HepG2 (cell line): ENCODE results near the gene TMC4. TPM values are rescaled to one million over a fixed set of nuclear protein-coding genes. Genes with fewer than 3 reads are reported as not detected.

Experiments used
- ARID2 ChIP-seq: sonication (generic); formaldehyde crosslinking; IDR thresholded peaks from 2 replicates; pipeline ENCODE4 v1.8.1; 2022; ENCODE audit warnings: mild to moderate bottlenecking, missing genetic modification reagents, borderline replicate concordance
- CEBPB ChIP-seq: IDR thresholded peaks from 2 replicates; pipeline ENCODE4 v1.6.1; 2011; ENCODE audit warnings: low read depth, low read length, improper control_type of control experiment, borderline replicate concordance
- CEBPG ChIP-seq: IDR thresholded peaks from 2 replicates; pipeline ENCODE4 v1.6.1; 2016
- GATA4 ChIP-seq: sonication (generic); IDR thresholded peaks from 2 replicates; pipeline ENCODE4 v1.6.1; 2016; ENCODE audit warnings: antibody characterized with exemption, low read depth, borderline replicate concordance
- HOXA5 ChIP-seq: sonication (generic); formaldehyde crosslinking; IDR thresholded peaks from 2 replicates; pipeline ENCODE4 v1.4.0; 2020; ENCODE audit warnings: missing genetic modification reagents
- MAFG ChIP-seq: sonication (generic); formaldehyde crosslinking; IDR thresholded peaks from 2 replicates; pipeline ENCODE4 v1.5.1; 2020; ENCODE audit warnings: mild to moderate bottlenecking, missing genetic modification reagents
- MIXL1 ChIP-seq: IDR thresholded peaks from 2 replicates; pipeline ENCODE4 v1.6.1; 2016
- MXD4 ChIP-seq: IDR thresholded peaks from 2 replicates; pipeline ENCODE4 v1.6.1; 2016; ENCODE audit warnings: mild to moderate bottlenecking, missing biosample characterization, missing genetic modification reagents
- POLR2G ChIP-seq: fragments of 200-400 bp; formaldehyde crosslinking; IDR thresholded peaks from 2 replicates; pipeline ENCODE4 v1.6.1; 2018; ENCODE audit warnings: mild to moderate bottlenecking, low read depth, low read length, moderate library complexity
- SOX5 ChIP-seq: IDR thresholded peaks from 2 replicates; pipeline ENCODE4 v1.6.1; 2016; ENCODE audit warnings: borderline replicate concordance
- SPEN ChIP-seq: sonication (generic); formaldehyde crosslinking; IDR thresholded peaks from 2 replicates; pipeline ENCODE4 v1.5.1; 2020; ENCODE audit warnings: low read depth, mild to moderate bottlenecking, missing genetic modification reagents
- THAP11 ChIP-seq: IDR thresholded peaks from 2 replicates; pipeline ENCODE4 v1.6.1; 2016; ENCODE audit warnings: missing biosample characterization, missing genetic modification reagents
- ZKSCAN5 ChIP-seq: sonication (generic); formaldehyde crosslinking; IDR thresholded peaks from 2 replicates; pipeline ENCODE4 v1.5.1; 2020; ENCODE audit warnings: mild to moderate bottlenecking, missing genetic modification reagents
- ZNF331 ChIP-seq: sonication (generic); formaldehyde crosslinking; IDR thresholded peaks from 2 replicates; pipeline ENCODE4 v1.4.0; 2020; ENCODE audit warnings: missing genetic modification reagents
- ZNF724P ChIP-seq: sonication (generic); formaldehyde crosslinking; IDR thresholded peaks from 2 replicates; pipeline ENCODE4 v1.8.0; 2022; ENCODE audit warnings: missing genetic modification reagents, borderline replicate concordance
- polyA plus RNA-seq, 8 experiments: library from polyadenylated mRNA; depleted of rRNA in 3 of 8; stranded (reverse) in 7 of 8; unstranded in 1 of 8; fragments of >200 nt; fragmentation: Illumina TruSeq in 4 of 8; extraction: Trizol in 4 of 8; gene quantifications; 2 replicates each; pipeline versions ENCODE4 v1.2.1 to v1.2.3, GENCODE V29; 2011 to 2016; ENCODE audit warnings: low read depth in 4 of 8, missing spikeins in 1 of 8, mixed read lengths in 1 of 8; ENCODE audit not compliant: insufficient read depth in 1 of 8
- total RNA-seq, 5 experiments: library from RNA; depleted of rRNA; stranded (reverse); fragments of >200 nt; fragmentation: Illumina TruSeq; extraction: Trizol; gene quantifications; 2 replicates each; pipeline ENCODE4 v1.2.3, GENCODE V29; 2016; ENCODE audit warnings: low read depth in 1 of 5
- TF ChIP-seq, protein P1 (sequence below): sonication (generic); formaldehyde crosslinking; IDR thresholded peaks from 2 replicates; pipeline ENCODE4 v1.4.0; 2020; ENCODE audit warnings: missing genetic modification reagents, mild to moderate bottlenecking, borderline replicate concordance
- TF ChIP-seq, protein P2 (sequence below): sonication (generic); formaldehyde crosslinking; IDR thresholded peaks from 2 replicates; pipeline ENCODE4 v1.8.0; 2022; ENCODE audit warnings: mild to moderate bottlenecking, missing genetic modification reagents, moderate library complexity
- TF ChIP-seq, protein P3 (sequence below): sonication (generic); formaldehyde crosslinking; IDR thresholded peaks from 2 replicates; pipeline ENCODE4 v1.4.0; 2020; ENCODE audit warnings: missing genetic modification reagents
- TF ChIP-seq, protein P4 (sequence below): sonication (generic); formaldehyde crosslinking; IDR thresholded peaks from 2 replicates; pipeline ENCODE4 v1.9.0; 2022; ENCODE audit warnings: missing genetic modification reagents, mild to moderate bottlenecking, borderline replicate concordance
- TF ChIP-seq, protein P5 (sequence below): sonication (generic); formaldehyde crosslinking; IDR thresholded peaks from 2 replicates; pipeline ENCODE4 v1.4.0; 2020; ENCODE audit warnings: missing genetic modification reagents, borderline replicate concordance

The TMC4 gene
- total and polyA plus RNA-seq, 2 of the 13 experiments (the other 11 are each of a cell fraction or from before 2014, with no cell fraction given), result 0.13 to 0.24 TPM

DNA sequence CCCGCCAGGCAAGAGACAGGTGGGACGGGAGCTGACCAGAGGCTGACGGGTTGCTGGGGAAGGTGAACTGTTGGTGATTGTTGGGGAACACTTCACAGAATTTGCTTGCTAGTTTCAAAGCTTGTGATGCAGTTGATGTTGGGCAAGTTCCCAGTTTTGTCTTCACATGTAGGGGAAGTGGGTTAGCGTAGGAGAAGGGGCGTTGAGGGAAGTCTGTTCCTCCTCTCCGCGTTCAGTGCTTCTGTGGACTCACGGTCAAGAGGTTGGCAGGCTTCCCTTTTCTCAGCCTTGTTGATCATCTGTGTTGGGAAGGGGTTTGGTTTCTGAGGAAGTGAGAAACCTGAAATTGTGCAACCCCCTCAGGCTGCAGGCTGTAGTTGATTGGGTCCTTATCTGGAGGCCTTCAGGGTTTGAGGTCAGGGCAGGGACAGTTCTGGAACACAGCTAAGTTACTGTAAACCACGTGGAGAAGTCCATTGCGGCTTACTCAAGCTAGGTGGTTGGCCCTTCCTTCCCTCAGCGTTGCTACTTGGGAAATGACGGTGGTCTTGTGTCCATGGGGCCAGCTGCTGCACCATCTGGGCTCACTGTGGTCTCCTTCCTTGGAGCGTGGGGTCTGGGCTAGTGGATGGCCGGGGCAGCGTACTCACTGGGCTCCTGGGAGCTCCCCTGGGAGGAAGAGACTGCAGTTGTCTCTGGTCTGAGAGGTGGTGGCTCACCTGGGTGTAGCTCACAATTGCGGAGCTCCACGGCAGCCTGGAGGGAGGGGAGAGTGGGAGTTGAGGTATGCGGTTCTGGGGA is 35.2 kb upstream of the TMC4 start (continued):
- TF ChIP-seq THAP11 (CRISPR knock-in tag) (0 out of 2 replicates have a peak, but pooled peaks have one; percentile 20), ZKSCAN5 (CRISPR knock-in tag) (no peak), MIXL1 (CRISPR knock-in tag) (peak; percentile 15; the same call in 1 of the 2 replicates), ARID2 (peak; percentile 66; the same call in 1 of the 2 replicates), ZNF331 (peak; percentile 81; the same call in 1 of the 2 replicates), CEBPB (peak; percentile 83; the same call in 1 of the 2 replicates), ZNF724P (CRISPR knock-in tag) (0 out of 2 replicates have a peak, but pooled peaks have one; percentile 16), MXD4 (CRISPR knock-in tag) (peak; percentile 45; the same call in 1 of the 2 replicates), CEBPG (peak; percentile 88), GATA4 (0 out of 2 replicates have a peak, but pooled peaks have one; percentile 9), HOXA5 (no peak), MAFG (CRISPR knock-in tag) (no peak), POLR2G (peak; percentile 75), SOX5 (CRISPR knock-in tag) (0 out of 2 replicates have a peak, but pooled peaks have one; percentile 32), SPEN (peak; percentile 42; the same call in 1 of the 2 replicates)
- TF ChIP-seq, protein P1, sequence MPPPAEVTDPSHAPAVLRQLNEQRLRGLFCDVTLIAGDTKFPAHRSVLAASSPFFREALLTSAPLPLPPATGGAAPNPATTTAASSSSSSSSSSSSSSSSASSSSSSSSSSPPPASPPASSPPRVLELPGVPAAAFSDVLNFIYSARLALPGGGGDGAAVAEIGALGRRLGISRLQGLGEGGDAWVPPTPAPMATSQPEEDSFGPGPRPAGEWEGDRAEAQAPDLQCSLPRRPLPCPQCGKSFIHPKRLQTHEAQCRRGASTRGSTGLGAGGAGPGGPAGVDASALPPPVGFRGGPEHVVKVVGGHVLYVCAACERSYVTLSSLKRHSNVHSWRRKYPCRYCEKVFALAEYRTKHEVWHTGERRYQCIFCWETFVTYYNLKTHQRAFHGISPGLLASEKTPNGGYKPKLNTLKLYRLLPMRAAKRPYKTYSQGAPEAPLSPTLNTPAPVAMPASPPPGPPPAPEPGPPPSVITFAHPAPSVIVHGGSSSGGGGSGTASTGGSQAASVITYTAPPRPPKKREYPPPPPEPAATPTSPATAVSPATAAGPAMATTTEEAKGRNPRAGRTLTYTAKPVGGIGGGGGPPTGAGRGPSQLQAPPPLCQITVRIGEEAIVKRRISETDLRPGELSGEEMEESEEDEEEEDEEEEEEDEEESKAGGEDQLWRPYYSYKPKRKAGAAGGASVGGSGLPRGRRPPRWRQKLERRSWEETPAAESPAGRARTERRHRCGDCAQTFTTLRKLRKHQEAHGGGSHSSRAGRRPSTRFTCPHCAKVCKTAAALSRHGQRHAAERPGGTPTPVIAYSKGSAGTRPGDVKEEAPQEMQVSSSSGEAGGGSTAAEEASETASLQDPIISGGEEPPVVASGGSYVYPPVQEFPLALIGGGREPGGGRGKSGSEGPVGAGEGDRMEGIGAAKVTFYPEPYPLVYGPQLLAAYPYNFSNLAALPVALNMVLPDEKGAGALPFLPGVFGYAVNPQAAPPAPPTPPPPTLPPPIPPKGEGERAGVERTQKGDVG (CRISPR knock-in tag), result peak; percentile 28; the same call in 1 of the 2 replicates
- TF ChIP-seq, protein P2, sequence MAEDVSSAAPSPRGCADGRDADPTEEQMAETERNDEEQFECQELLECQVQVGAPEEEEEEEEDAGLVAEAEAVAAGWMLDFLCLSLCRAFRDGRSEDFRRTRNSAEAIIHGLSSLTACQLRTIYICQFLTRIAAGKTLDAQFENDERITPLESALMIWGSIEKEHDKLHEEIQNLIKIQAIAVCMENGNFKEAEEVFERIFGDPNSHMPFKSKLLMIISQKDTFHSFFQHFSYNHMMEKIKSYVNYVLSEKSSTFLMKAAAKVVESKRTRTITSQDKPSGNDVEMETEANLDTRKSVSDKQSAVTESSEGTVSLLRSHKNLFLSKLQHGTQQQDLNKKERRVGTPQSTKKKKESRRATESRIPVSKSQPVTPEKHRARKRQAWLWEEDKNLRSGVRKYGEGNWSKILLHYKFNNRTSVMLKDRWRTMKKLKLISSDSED (CRISPR knock-in tag), result no peak
- TF ChIP-seq, protein P3, sequence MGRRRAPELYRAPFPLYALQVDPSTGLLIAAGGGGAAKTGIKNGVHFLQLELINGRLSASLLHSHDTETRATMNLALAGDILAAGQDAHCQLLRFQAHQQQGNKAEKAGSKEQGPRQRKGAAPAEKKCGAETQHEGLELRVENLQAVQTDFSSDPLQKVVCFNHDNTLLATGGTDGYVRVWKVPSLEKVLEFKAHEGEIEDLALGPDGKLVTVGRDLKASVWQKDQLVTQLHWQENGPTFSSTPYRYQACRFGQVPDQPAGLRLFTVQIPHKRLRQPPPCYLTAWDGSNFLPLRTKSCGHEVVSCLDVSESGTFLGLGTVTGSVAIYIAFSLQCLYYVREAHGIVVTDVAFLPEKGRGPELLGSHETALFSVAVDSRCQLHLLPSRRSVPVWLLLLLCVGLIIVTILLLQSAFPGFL (CRISPR knock-in tag), result no peak
- TF ChIP-seq, protein P4, sequence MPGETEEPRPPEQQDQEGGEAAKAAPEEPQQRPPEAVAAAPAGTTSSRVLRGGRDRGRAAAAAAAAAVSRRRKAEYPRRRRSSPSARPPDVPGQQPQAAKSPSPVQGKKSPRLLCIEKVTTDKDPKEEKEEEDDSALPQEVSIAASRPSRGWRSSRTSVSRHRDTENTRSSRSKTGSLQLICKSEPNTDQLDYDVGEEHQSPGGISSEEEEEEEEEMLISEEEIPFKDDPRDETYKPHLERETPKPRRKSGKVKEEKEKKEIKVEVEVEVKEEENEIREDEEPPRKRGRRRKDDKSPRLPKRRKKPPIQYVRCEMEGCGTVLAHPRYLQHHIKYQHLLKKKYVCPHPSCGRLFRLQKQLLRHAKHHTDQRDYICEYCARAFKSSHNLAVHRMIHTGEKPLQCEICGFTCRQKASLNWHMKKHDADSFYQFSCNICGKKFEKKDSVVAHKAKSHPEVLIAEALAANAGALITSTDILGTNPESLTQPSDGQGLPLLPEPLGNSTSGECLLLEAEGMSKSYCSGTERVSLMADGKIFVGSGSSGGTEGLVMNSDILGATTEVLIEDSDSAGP (CRISPR knock-in tag), result no peak; the same call in 1 of the 2 replicates
- TF ChIP-seq, protein P5, sequence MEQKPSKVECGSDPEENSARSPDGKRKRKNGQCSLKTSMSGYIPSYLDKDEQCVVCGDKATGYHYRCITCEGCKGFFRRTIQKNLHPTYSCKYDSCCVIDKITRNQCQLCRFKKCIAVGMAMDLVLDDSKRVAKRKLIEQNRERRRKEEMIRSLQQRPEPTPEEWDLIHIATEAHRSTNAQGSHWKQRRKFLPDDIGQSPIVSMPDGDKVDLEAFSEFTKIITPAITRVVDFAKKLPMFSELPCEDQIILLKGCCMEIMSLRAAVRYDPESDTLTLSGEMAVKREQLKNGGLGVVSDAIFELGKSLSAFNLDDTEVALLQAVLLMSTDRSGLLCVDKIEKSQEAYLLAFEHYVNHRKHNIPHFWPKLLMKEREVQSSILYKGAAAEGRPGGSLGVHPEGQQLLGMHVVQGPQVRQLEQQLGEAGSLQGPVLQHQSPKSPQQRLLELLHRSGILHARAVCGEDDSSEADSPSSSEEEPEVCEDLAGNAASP (CRISPR knock-in tag), result peak; percentile 63; the same call in 1 of the 2 replicates
